NCI-H510A treated with DMSO at 0.1 percent for 48 hours (cell line): ENCODE results near the gene PAQR4.

ENCODE experiments used
- DNase-seq: peaks from one replicate; lab custom pipeline; 2025; lab: John Stamatoyannopoulos, UW

PAQR4 gene

GRCh38 chr16:3022208-3022683 is 53.1 kb downstream of the PAQR4 start:
- DNase-seq: no peak

GRCh38 chr16:3022684-3023414 is 53.7 kb downstream of the PAQR4 start:
- no peak for DNase-seq
